WTC11 (cell line): Measurements from ENCODE around the gene TSC22D3. TPM values are rescaled to one million over a fixed set of nuclear protein-coding genes. Genes with fewer than 3 reads are reported as not detected.

ENCODE experiments used
- E2F5 ChIP-seq: sonication (generic); formaldehyde crosslinking; IDR thresholded peaks from 2 replicates; pipeline ENCODE4 v1.8.1; 2022; ENCODE audit warnings: mild to moderate bottlenecking, moderate library complexity, missing genetic modification reagents
- EMX1 ChIP-seq: fragments of 250-450 bp; sonication (Bioruptor Pico); IDR thresholded peaks from 2 replicates; pipeline ENCODE4 v1.8.0; 2021; ENCODE audit warnings: mild to moderate bottlenecking
- FOXP4 ChIP-seq: sonication (generic); formaldehyde crosslinking; IDR thresholded peaks from 2 replicates; pipeline ENCODE4 v1.8.0; 2022; ENCODE audit warnings: mild to moderate bottlenecking, missing genetic modification reagents
- NFATC4 ChIP-seq: fragments of 250-450 bp; sonication (Bioruptor Pico); IDR thresholded peaks from 2 replicates; pipeline ENCODE4 v1.9.0; 2021; ENCODE audit warnings: mild to moderate bottlenecking
- PRDM15 ChIP-seq: sonication (generic); formaldehyde crosslinking; IDR thresholded peaks from 2 replicates; pipeline ENCODE4 v1.8.0; 2022; ENCODE audit warnings: missing genetic modification reagents
- SMAD4 ChIP-seq: sonication (generic); formaldehyde crosslinking; IDR thresholded peaks from 2 replicates; pipeline ENCODE4 v1.8.0; 2022; ENCODE audit warnings: mild to moderate bottlenecking, missing genetic modification reagents
- SP1 ChIP-seq: sonication (generic); formaldehyde crosslinking; conservative IDR thresholded peaks from 2 replicates; pipeline ENCODE4 v1.8.1; 2022; ENCODE audit warnings: missing genetic modification reagents
- STAT6 ChIP-seq: sonication (generic); formaldehyde crosslinking; conservative IDR thresholded peaks from 2 replicates; pipeline ENCODE4 v1.8.1; 2023; ENCODE audit warnings: mild to moderate bottlenecking, low read depth, missing genetic modification reagents, moderate library complexity
- USF2 ChIP-seq: sonication (generic); formaldehyde crosslinking; IDR thresholded peaks from 2 replicates; pipeline ENCODE4 v1.8.1; 2023; ENCODE audit warnings: mild to moderate bottlenecking, missing genetic modification reagents, moderate library complexity
- ZBTB43 ChIP-seq: sonication (generic); formaldehyde crosslinking; IDR thresholded peaks from 2 replicates; pipeline ENCODE4 v1.8.1; 2023; ENCODE audit warnings: mild to moderate bottlenecking, missing genetic modification reagents
- ZSCAN18 ChIP-seq: fragments of 250-450 bp; sonication (Bioruptor Pico); IDR thresholded peaks from 2 replicates; pipeline ENCODE4 v2.1.2; 2022; ENCODE audit warnings: mild to moderate bottlenecking, moderate library complexity
- total RNA-seq: library from RNA; stranded (reverse); gene quantifications from 3 replicates; pipeline ENCODE4 v1.2.3, GENCODE V29; 2021

The TSC22D3 gene
- total RNA-seq, 1 experiment from 2014 or later, result 15.7 TPM

- TF ChIP-seq ZSCAN18 (CRISPR knock-in tag) (no peak), FOXP4 (CRISPR knock-in tag) (no peak), EMX1 (CRISPR knock-in tag) (no peak), ZBTB43 (CRISPR knock-in tag) (no peak), STAT6 (CRISPR knock-in tag) (no peak), PRDM15 (CRISPR knock-in tag) (no peak), NFATC4 (CRISPR knock-in tag) (no peak), SP1 (CRISPR knock-in tag) (no peak), E2F5 (CRISPR knock-in tag) (no peak), USF2 (CRISPR knock-in tag) (no peak), SMAD4 (CRISPR knock-in tag) (no peak)
Measured at GRCh38 chrX:107713203-107713542, 62.4 kb downstream of the TSC22D3 start (continued).
